IMR-90 (cell line): ENCODE results near the gene NPPC.

Source experiments
- CTCF ChIP-seq: conservative IDR thresholded peaks from 2 replicates; pipeline ENCODE4 v1.5.1; 2012; ENCODE audit warnings: mild to moderate bottlenecking, low read depth, low read length, improper control_type of control experiment
- FOS ChIP-seq: fragments of 150-350 bp; IDR thresholded peaks from 2 replicates; pipeline ENCODE4 v1.6.1; 2016; ENCODE audit warnings: low read depth, low read length
- MAFK ChIP-seq: IDR thresholded peaks from 2 replicates; pipeline ENCODE4 v1.6.1; 2012; ENCODE audit warnings: low read depth, low read length, improper control_type of control experiment
- MXI1 ChIP-seq: IDR thresholded peaks from 2 replicates; pipeline ENCODE4 v1.6.1; 2012; ENCODE audit warnings: low read depth, mild to moderate bottlenecking, low read length, moderate library complexity, borderline replicate concordance
- NFE2L2 ChIP-seq: fragments of 150-350 bp; IDR thresholded peaks from 2 replicates; pipeline ENCODE4 v1.6.1; 2016; ENCODE audit warnings: low read depth, mild to moderate bottlenecking, low read length
- POLR2A ChIP-seq: IDR thresholded peaks from 2 replicates; pipeline ENCODE4 v1.6.1; 2012; ENCODE audit warnings: mild to moderate bottlenecking, low read depth, low read length
- RCOR1 ChIP-seq: IDR thresholded peaks from 2 replicates; pipeline ENCODE4 v1.6.1; 2012; ENCODE audit warnings: mild to moderate bottlenecking, low read length, improper control_type of control experiment; ENCODE audit not compliant: insufficient replicate concordance
- RFX5 ChIP-seq: IDR thresholded peaks from 2 replicates; pipeline ENCODE4 v1.8.0; 2012; ENCODE audit warnings: low read depth, mild to moderate bottlenecking, low read length, moderate library complexity
- SMC3 ChIP-seq: fragments of 150-350 bp; IDR thresholded peaks from 2 replicates; pipeline ENCODE4 v1.6.1; 2016; ENCODE audit warnings: low read depth, mild to moderate bottlenecking, antibody characterized with exemption, low read length, moderate library complexity
- USF2 ChIP-seq: fragments of 150-350 bp; IDR thresholded peaks from 2 replicates; pipeline ENCODE4 v1.6.1; 2017; ENCODE audit warnings: mild to moderate bottlenecking, antibody characterized with exemption, low read length, low read depth

- TF ChIP-seq RFX5 (no peak), CTCF (no peak), NFE2L2 (no peak), USF2 (no peak), POLR2A (no peak), MAFK (no peak), SMC3 (no peak), FOS (no peak), RCOR1 (no peak), MXI1 (no peak)
Measured at GRCh38 chr2:231914077-231914690, 12.0 kb downstream of the NPPC start.
